Sigmoid colon (tissue), 7 donors: Measurements from ENCODE around the gene MGRN1. TPM values are rescaled to one million over a fixed set of nuclear protein-coding genes. Genes with fewer than 3 reads are reported as not detected.

ENCODE experiments used
- DNase-seq: peaks from one replicate; pipeline ENCODE4 v3.0.0-alpha.2; 2019
- H3K27ac ChIP-seq, 4 donors: fragments of 200-600 bp; sonication (generic); one replicate each; pipeline ENCODE4 v1.5.1; 2016 to 2019; ENCODE audit warnings: mild to moderate bottlenecking in 1 of 4
- H3K27me3 ChIP-seq, 3 donors: fragments of 200-600 bp; sonication (generic); one replicate each; pipeline ENCODE4 v1.5.1; 2019; ENCODE audit warnings: mild to moderate bottlenecking in 1 of 3
- H3K36me3 ChIP-seq, 4 donors: fragments of 200-600 bp; sonication (generic); one replicate each; pipeline ENCODE4 v1.5.1; 2016 to 2019
- H3K4me1 ChIP-seq, 4 donors: fragments of 200-600 bp; sonication (generic); one replicate each; pipeline ENCODE4 v1.5.1; 2017 to 2019
- H3K4me3 ChIP-seq, 4 donors: fragments of 200-600 bp; sonication (generic); one replicate each; pipeline ENCODE4 v1.5.1; 2017 to 2019; ENCODE audit warnings: mild to moderate bottlenecking in 2 of 4, moderate library complexity in 1 of 4
- H3K9me3 ChIP-seq, 4 donors: fragments of 200-600 bp in 3 of 4; sonication (generic) in 3 of 4; one replicate each; pipeline versions ENCODE4 v1.5.1 to v1.6.1; 2013 to 2019
- CTCF ChIP-seq, 4 experiments: fragments of 450-650 bp in 3 of 4; fragments of 200-600 bp in 1 of 4; IDR thresholded peaks; one replicate each; pipeline ENCODE4 v1.5.1; 2016 to 2019; ENCODE audit warnings: antibody characterized with exemption in 4 of 4, mild to moderate bottlenecking in 3 of 4, moderate library complexity in 2 of 4
- EP300 ChIP-seq, 4 donors: sonication (generic); formaldehyde crosslinking; IDR thresholded peaks; one replicate each; pipeline ENCODE4 v1.6.1; 2017; ENCODE audit warnings: antibody characterized with exemption in 4 of 4
- POLR2A ChIP-seq, 2 donors: fragments of 450-650 bp; IDR thresholded peaks; one replicate each; pipeline ENCODE4 v1.6.1; 2016; ENCODE audit warnings: antibody characterized with exemption in 2 of 2, mild to moderate bottlenecking in 2 of 2, moderate library complexity in 2 of 2
- POLR2AphosphoS5 ChIP-seq, 4 donors: sonication (generic); formaldehyde crosslinking; IDR thresholded peaks; one replicate each; pipeline ENCODE4 v1.6.1; 2017; ENCODE audit warnings: antibody characterized with exemption in 4 of 4
- WGBS, 2 donors: extraction: QIAGEN DNeasy Blood & Tissue Kit; methylation state at CpG; one replicate each; pipeline ENCODE4 v1.1.7; 2013; 5-methylcytosine and 5-hydroxymethylcytosine counted together
- intact Hi-C: fragments of 100-400 bp; cut with DNase I; formaldehyde crosslinking; loops from one replicate; pipeline ENCODE4 v1.15.1; 2023
- polyA plus RNA-seq, 3 donors: library from polyadenylated mRNA; stranded (reverse); fragments of 200-250 nt; gene quantifications; one replicate each; pipeline ENCODE4 v1.2.3, GENCODE V29; 2013
- total RNA-seq, 4 donors: library from RNA; depleted of rRNA; stranded (reverse); fragments of >200 nt; gene quantifications; one replicate each; pipeline ENCODE4 v1.1.0, GENCODE V29; 2016
- donor health status: healthy with polysubstance abuse.
- donor health status: Bipolar disorder and iron deficiency.
- donor health status: healthy.

Gene MGRN1
- total and polyA plus RNA-seq, 7 donors: 16.8 to 37.9 (median 28.2) TPM

- H3K4me1 ChIP-seq: peaks cover 0 to 14% (median 11%) of the 10 kb centered on the region in 4 donors
- H3K9me3 ChIP-seq: no peaks in the 10 kb centered on the region
- TF ChIP-seq CTCF (IDR thresholded peaks at IDR 0.05): no peak
- TF ChIP-seq POLR2A (IDR thresholded peaks at IDR 0.05): no peak
- no peak for TF ChIP-seq POLR2AphosphoS5 (IDR thresholded peaks at IDR 0.05)
- TF ChIP-seq EP300 (IDR thresholded peaks at IDR 0.05): no peak
- 90% methylated on average over 26 of the region's 26 CpGs for WGBS, 2 donors
- DNase-seq: no peak
- intact Hi-C loops: no loop called here
- peaks cover 10 to 87% (median 36%) of the 10 kb centered on the region in 4 donors for H3K36me3 ChIP-seq
- H3K27ac ChIP-seq: peak overlapping the region in 3 of 4 donors; percentile 39 to 55 (median 48)
- no peak overlapping the region for H3K4me3 ChIP-seq
- no peaks in the 10 kb centered on the region for H3K27me3 ChIP-seq
Measured at GRCh38 chr16:4682084-4682591, 57.5 kb downstream of the MGRN1 start.

- 85 to 90% methylated on average over 36 of the region's 36 CpGs for WGBS, 2 donors
- peaks cover 7 to 85% (median 34%) of the 10 kb centered on the region in 4 donors for H3K36me3 ChIP-seq
- TF ChIP-seq POLR2AphosphoS5 (IDR thresholded peaks at IDR 0.05): no peak
- peak; percentile 6 to 57 (median 41) for TF ChIP-seq CTCF (IDR thresholded peaks at IDR 0.05)
- TF ChIP-seq EP300 (IDR thresholded peaks at IDR 0.05): no peak
- no peak for TF ChIP-seq POLR2A (IDR thresholded peaks at IDR 0.05)
- H3K9me3 ChIP-seq: no peaks in the 10 kb centered on the region
- H3K27ac ChIP-seq: peak overlapping the region in 3 of 4 donors; percentile 39 to 55 (median 48)
- H3K4me3 ChIP-seq: peak overlapping the region in 3 of 4 donors; percentile 26 to 30 (median 28)
- peak; percentile 77 for DNase-seq
- intact Hi-C loops: no loop called here
- H3K27me3 ChIP-seq: no peaks in the 10 kb centered on the region
- H3K4me1 ChIP-seq: peaks cover 0 to 14% (median 11%) of the 10 kb centered on the region in 4 donors
Measured at GRCh38 chr16:4682616-4683254, 58.1 kb downstream of the MGRN1 start.

- peak; percentile 71 for DNase-seq
- peaks cover 7 to 86% (median 34%) of the 10 kb centered on the region in 4 donors for H3K36me3 ChIP-seq
- intact Hi-C loops: no loop called here
- TF ChIP-seq POLR2AphosphoS5 (IDR thresholded peaks at IDR 0.05) (no peak), POLR2A (IDR thresholded peaks at IDR 0.05) (no peak), EP300 (IDR thresholded peaks at IDR 0.05) (no peak), CTCF (IDR thresholded peaks at IDR 0.05) (no peak)
- H3K27ac ChIP-seq: peak overlapping the region in 3 of 4 donors; percentile 39 to 55 (median 48)
- peaks cover 0 to 14% (median 11%) of the 10 kb centered on the region in 4 donors for H3K4me1 ChIP-seq
- no peaks in the 10 kb centered on the region for H3K9me3 ChIP-seq
- 91 to 93% methylated on average over 17 of the region's 17 CpGs for WGBS, 2 donors
- no peak overlapping the region for H3K4me3 ChIP-seq
- H3K27me3 ChIP-seq: no peaks in the 10 kb centered on the region
Measured at GRCh38 chr16:4683255-4684057, 58.8 kb downstream of the MGRN1 start.

- intact Hi-C loops: no loop called here
- no peak overlapping the region for H3K4me3 ChIP-seq
- WGBS, 2 donors: 95 to 97% methylated on average over 23 of the region's 23 CpGs
- TF ChIP-seq CTCF (IDR thresholded peaks at IDR 0.05): no peak
- H3K36me3 ChIP-seq: peaks cover 7 to 94% (median 38%) of the 10 kb centered on the region in 4 donors
- H3K4me1 ChIP-seq: peaks cover 0 to 13% (median 7%) of the 10 kb centered on the region in 4 donors
- H3K27me3 ChIP-seq: no peaks in the 10 kb centered on the region
- H3K27ac ChIP-seq: no peak overlapping the region
- H3K9me3 ChIP-seq: no peaks in the 10 kb centered on the region
- peak; percentile 56 for DNase-seq
Measured at GRCh38 chr16:4684058-4684715, 59.6 kb downstream of the MGRN1 start.
